HT-29 (cell line): Measurements from ENCODE around the gene ZGPAT. TPM values are rescaled to one million over a fixed set of nuclear protein-coding genes. Genes with fewer than 3 reads are reported as not detected.

Experiments
- DNase-seq: peaks from one replicate; pipeline ENCODE4 v3.0.0-alpha.2; 2015; ENCODE audit warnings: low spot score
- total RNA-seq: library from RNA; depleted of rRNA; stranded (reverse); fragments of >200 nt; shearing (Covaris generic); gene quantifications from 2 replicates; pipeline ENCODE4 v1.2.3, GENCODE V29; 2014

ZGPAT gene
- total RNA-seq, 1 experiment from 2014 or later, result 52.1 TPM

GRCh38 chr20:63732118-63733095 lies 24.6 kb downstream of the ZGPAT start:
- no peak for DNase-seq

GRCh38 chr20:63733117-63733516 lies 25.3 kb downstream of the ZGPAT start:
- DNase-seq, result no peak

DNA sequence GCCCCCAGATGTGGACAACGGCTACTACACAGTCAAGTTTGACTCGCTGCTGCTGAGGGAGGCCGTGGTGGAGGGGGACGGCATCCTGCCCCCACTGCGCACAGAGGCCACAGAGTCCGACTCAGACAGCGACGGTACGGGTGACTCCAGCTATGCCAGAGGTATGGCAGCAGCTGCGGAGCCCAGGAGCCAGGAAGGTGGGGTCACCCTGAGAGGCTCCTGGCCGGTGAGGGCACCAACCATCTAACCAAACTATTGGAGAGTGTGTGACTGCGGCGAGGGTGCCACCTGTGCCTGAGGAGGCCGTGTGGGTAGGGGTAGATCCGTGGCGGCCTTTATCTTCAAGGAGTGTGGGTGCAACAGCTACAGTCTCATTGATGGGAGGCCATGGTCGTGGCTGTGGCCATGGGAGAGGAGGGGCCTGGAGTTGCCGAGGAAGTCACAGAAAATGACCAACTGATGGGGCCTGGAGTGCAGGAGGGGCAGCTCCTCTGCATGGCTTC lies 25.8 kb downstream of the ZGPAT start:
- no peak for DNase-seq

DNA sequence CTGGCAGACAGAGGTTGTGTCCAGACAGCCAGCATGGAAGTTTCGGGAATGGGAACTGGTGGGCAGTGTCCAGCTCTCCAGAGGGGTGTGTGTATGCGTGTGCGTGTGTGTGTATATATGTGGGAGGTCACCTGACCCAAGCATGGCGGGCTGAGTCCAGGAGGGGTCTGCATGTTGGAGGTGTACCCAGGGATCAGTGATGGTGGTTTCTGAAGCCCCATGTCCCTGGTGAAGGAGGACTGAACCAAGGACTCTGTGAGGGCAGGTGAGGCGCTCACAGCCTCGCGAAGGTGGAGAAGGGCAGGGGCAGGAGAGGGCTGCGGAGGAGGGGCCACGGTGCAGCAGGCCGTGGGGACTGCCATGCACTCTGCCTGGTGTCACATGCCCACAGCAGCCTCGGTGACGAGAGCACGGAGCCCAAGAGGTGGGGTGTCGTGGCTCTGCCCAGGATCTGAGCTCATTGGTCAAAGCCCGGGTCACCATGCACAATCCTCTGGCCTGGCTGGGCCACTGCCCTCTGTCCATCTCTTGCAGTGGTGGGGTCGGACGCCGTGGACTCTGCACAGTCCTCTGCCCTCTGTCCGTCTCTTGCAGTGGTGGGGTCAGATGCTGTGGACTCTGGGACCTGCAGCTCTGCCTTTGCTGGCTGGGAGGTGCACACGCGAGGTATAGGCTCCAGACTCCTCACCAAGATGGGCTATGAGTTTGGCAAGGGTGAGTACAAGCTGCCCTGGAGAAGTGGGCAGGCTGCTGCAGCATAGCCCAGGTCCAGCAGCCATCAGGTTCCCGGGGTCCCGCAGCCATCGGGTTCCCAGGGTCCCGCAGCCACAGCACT lies 26.5 kb downstream of the ZGPAT start:
- DNase-seq, result no peak

DNA sequence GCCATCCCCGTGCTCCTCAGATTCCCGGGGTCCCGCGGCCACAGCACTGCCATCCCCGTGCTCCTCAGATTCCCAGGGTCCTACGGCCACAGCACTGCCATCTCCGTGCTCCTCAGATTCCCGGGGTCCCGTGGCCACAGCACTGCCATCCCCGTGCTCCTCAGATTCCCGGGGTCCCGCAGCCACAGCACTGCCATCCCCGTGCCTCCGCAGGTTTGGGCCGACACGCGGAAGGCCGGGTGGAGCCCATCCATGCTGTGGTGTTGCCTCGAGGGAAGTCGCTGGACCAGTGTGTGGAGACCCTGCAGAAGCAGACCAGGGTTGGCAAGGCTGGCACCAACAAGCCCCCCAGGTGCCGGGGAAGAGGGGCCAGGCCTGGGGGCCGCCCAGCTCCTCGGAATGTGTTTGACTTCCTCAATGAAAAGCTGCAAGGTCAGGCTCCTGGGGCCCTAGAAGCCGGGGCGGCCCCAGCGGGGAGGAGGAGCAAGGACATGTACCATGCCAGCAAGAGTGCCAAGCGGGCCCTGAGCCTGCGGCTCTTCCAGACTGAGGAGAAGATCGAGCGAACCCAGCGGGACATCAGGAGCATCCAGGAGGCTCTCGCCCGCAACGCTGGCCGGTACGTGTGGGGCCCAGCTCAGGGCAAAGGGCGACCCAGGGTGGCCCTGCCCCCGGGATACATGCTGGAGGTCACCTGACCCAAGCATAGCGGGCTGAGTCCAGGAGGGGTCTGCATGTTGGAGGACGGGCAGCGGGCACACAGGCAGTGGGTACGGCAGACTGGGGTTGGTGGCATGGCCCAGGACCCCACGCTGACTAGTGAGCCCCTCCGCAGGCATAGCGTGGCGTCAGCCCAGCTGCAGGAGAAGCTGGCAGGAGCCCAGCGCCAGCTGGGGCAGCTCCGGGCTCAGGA lies 27.4 kb downstream of the ZGPAT start:
- no peak for DNase-seq

GRCh38 chr20:63735859-63736718 lies 28.2 kb downstream of the ZGPAT start, which contains the start of gene LIME1:
LIME1 (plus strand) TSS chr20:63736664; CDS start chr20:63737550, 886 bp downstream.
- peak; percentile 91 for DNase-seq

DNA sequence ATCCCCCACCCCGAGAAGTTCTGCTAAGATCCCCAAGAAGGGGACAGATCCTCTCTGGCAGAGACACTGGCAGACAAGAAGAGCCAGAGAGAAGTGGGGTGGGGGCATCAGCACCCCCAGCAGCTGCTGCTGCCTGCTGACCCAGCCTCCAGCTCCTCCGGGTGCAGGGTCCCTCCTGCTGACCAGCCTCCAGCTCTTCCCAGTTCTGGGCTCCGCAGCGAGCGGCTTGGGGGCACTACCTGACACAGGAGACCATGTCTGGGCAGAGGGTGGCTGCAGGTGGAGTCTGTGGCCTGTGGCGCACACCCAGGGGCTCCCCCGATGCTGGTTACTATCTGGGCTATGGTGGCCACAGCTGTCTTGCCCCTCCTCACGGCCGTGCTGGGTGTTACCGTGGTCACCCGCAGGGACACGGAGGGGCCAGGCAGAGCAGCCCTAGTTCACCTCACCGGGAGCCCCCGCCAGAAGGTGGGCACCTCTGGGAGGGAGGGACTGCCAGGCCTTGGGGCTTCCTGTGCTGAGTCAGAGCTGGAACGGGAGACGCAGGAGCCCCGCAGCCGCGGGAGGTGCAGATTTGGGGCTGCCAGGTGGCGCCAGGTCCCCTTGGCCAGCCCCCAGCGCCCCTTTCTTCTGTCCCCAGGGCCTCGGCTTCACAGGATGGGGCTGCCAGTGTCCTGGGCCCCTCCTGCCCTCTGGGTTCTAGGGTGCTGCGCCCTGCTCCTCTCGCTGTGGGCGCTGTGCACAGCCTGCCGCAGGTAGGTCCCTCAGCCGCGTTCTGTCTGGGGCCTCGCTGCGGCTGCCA lies 29.3 kb downstream of the ZGPAT start:
- peak; percentile 77 for DNase-seq

DNA sequence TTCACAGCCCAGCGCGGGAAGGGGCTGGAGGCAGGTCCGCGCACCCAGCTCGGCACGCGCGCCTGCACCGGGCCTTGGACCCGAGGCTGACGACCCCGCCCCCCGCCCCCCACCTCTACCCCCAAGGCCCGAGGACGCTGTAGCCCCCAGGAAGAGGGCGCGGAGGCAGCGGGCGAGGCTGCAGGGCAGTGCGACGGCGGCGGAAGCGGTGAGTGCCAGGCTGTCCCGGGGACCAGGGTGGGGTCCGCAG lies 29.8 kb downstream of the ZGPAT start:
- no peak for DNase-seq

DNA sequence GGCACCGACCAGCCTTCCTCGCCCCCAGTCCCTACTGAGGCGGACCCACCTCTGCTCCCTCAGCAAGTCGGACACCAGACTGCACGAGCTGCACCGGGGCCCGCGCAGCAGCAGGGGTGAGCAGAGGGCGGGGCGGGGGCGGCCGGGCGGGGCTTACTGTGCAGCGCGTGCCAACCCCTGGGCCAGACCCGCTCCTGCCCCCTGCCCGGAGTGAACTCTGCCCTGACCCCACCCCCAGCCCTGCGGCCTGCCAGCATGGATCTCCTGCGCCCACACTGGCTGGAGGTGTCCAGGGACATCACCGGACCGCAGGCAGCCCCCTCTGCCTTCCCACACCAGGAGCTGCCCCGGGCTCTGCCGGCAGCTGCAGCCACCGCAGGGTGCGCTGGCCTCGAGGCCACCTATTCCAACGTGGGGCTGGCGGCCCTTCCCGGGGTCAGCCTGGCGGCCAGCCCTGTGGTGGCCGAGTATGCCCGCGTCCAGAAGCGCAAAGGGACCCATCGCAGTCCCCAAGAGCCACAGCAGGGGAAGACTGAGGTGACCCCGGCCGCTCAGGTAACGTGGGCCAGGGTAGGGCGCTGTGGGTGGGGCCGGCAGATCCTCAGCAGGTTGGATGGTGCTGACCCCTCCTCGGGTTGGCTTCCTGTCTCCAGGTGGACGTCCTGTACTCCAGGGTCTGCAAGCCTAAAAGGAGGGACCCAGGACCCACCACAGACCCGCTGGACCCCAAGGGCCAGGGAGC lies 30.3 kb downstream of the ZGPAT start:
- peak; percentile 54 for DNase-seq

- DNase-seq, result peak; percentile 82
Observed at GRCh38 chr20:63738687-63739129, 30.9 kb downstream of the ZGPAT start.

DNA sequence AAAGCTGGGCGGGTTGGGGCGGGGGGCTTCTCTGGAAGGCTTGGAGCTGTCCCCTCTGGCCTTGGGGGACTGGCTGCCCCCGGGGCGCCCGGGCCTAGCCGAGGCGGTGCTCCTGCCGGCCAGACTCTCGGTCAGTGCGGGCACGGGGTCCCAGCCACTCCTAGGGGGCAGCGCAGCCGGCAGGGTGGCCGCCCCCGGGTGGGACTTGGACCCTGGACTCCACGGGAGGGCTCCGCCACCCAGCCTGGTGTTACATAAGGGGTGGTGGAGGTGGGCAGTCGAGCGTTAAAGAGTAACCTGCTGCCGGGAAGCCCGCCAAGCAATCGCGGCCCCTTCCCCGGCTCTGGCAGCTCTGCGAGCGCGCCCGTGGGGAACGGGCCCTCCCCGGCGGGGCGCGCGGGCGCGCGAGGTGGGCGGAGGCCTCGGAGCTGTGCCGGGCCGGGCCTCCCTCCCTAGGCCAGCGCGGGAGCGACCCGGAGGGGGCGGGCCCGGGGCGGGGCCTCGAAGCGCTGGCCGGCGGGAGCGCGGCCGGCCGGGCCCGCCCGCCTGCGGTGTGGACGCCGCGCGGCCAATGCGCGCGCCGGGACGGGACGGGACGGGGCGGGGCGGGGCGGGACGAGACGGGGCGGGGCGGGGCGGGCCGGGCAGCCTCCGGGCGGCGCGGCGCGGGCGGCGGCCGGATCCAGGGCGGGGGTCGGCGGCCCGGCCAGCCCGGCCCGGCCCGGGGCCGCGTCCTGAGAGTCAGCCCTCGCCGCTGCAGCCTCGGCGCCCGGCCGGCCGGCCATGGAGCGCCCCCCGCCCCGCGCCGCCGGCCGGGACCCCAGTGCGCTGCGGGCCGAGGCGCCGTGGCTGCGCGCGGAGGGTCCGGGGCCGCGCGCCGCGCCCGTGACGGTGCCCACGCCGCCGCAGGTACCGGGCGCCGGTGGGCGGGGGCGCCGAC lies 31.6 kb downstream of the ZGPAT start, which contains the start of gene SLC2A4RG:
Gene SLC2A4RG, plus strand, starts transcription at position 647 of the 940 bp plus-strand sequence. Its CDS starts 137 bp downstream, at position 784.
- DNase-seq, result peak; percentile 89

- DNase-seq, result peak; percentile 50
Observed at GRCh38 chr20:63740070-63740626, 32.3 kb downstream of the ZGPAT start.

DNA sequence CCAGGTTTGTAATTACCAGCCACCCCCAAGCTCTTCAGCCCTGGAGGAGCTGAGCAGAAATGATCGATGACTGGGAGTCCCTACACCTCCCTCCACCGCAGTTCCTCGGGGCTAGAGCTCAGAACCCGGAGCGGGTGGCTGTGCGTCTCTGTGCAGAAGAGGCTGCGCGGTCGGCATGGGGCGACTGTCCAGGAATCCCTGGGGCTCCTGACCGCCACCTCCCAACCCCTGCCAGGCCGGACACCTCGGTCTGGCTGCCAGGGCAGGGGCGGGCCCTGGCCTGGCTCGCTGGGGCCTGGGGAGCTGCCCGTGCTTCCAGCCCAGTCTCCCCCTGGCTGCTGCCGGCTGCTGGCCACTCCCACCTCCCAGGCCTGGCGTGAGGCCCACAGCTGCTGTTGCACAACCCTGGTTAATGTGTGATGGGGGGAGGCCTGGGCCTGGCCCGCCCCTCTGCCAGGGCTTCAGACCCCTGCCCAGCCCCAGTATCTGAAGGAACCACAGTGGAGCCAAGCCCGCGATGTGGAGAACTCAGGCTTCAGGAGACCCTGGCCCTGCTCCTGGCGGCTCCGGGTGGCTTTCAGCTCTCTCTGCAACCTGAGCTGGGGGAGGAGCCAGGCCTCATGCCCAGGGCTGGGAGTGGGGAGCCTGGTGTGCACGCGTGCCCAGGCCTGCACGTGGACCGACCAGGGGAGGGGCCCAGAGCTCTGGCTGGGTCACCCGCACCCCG lies 33.0 kb downstream of the ZGPAT start:
- peak; percentile 98 for DNase-seq

DNA sequence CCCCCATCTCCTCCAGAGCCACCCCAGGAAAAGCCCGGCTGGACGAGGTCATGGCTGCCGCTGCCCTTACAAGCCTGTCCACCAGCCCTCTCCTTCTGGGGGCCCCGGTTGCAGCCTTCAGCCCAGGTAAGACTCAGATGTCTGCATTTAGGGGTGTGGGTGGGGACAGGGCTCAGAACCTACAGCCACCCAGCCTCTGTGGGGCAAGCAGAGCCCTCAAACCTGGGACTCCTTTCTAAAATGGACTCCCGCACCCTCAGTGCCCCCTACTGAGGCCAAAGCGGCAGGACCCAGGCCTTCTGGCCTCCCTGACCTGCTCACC lies 33.5 kb downstream of the ZGPAT start:
- DNase-seq, result no peak

DNA sequence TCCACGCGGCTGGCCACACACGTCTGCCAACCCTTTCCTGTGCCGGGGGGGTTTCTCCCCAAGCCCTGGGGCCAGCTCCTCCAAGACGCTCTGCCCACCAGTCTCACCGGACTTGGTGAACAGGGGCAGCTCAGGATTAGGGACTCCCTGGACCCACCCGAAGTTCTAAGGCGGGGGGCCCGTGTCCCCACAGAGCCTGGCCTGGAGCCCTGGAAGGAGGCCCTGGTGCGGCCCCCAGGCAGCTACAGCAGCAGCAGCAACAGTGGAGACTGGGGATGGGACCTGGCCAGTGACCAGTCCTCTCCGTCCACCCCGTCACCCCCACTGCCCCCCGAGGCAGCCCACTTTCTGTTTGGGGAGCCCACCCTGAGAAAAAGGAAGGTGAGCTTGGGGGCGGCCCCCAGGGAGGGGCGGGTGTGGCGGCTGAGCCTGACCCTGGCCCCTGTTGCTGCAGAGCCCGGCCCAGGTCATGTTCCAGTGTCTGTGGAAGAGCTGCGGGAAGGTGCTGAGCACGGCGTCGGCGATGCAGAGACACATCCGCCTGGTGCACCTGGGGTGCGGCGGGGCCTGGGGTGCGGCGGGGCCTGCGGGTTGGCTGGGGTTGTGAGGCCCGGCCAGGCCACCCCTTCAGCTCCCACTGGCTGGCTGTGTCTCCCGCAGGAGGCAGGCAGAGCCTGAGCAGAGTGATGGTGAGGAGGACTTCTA lies 34.0 kb downstream of the ZGPAT start:
- DNase-seq, result no peak
